Testis (tissue), 3 donors: ENCODE data around the gene CASR. TPM values are rescaled to one million over a fixed set of nuclear protein-coding genes. Genes with fewer than 3 reads are reported as not detected.
"Not testable (repeated sequence)": the region's sequence is repeated elsewhere in the genome, so short reads cannot be mapped to it uniquely, and the experiment has no call there.

ENCODE experiments used
- DNase-seq: peaks from one replicate; pipeline ENCODE4 v3.0.0-alpha.2; 2019
- H3K27ac ChIP-seq, 2 donors: fragments of 200-600 bp; sonication (generic); one replicate each; pipeline ENCODE4 v1.5.1; 2019
- H3K27me3 ChIP-seq: fragments of 200-600 bp; sonication (generic); one replicate; pipeline ENCODE4 v1.5.1; 2019
- H3K36me3 ChIP-seq: fragments of 200-600 bp; sonication (generic); one replicate; pipeline ENCODE4 v1.5.1; 2017; ENCODE audit warnings: low read depth; ENCODE audit errors: missing control alignments
- H3K4me1 ChIP-seq: fragments of 200-600 bp; sonication (generic); one replicate; pipeline ENCODE4 v1.5.1; 2019
- H3K4me3 ChIP-seq, 2 donors: fragments of 200-600 bp; sonication (generic); one replicate each; pipeline ENCODE4 v1.5.1; 2017 to 2019
- H3K9me3 ChIP-seq: fragments of 200-600 bp; sonication (generic); one replicate; pipeline ENCODE4 v1.5.1; 2017
- CTCF ChIP-seq, 3 experiments: fragments of 450-650 bp in 2 of 3; fragments of 200-600 bp in 1 of 3; sonication (generic) in 1 of 3; IDR thresholded peaks; one replicate each; pipeline ENCODE4 v1.5.1; 2016 to 2019; ENCODE audit warnings: antibody characterized with exemption in 3 of 3, mild to moderate bottlenecking in 2 of 3, moderate library complexity in 1 of 3
- POLR2A ChIP-seq: fragments of 450-650 bp; IDR thresholded peaks from one replicate; pipeline ENCODE4 v1.6.1; 2017; ENCODE audit warnings: antibody characterized with exemption, mild to moderate bottlenecking, moderate library complexity
- WGBS, 2 donors: methylation state at CpG; one replicate each; pipeline ENCODE4 v1.1.5; 2018; 5-methylcytosine and 5-hydroxymethylcytosine counted together
- intact Hi-C: fragments of 100-400 bp; cut with DNase I; formaldehyde crosslinking; loops from one replicate; pipeline ENCODE4 v1.15.1; 2023; ENCODE audit warnings: low total_unique reads
- polyA plus RNA-seq: library from polyadenylated mRNA; stranded (reverse); fragments of 350-450 nt; fragmentation: Illumina TruSeq; extraction: RNeasy Lipid Tissue Mini Kit (QIAGEN cat#74804); gene quantifications from one replicate; pipeline ENCODE4 v1.2.3, GENCODE V29; 2014; ENCODE audit warnings: low read depth, low replicate concordance; ENCODE audit not compliant: insufficient read depth
- total RNA-seq, 2 donors: library from RNA; depleted of rRNA; stranded (reverse); fragments of >200 nt; gene quantifications; one replicate each; pipeline ENCODE4 v1.2.3, GENCODE V29; 2016

The CASR gene
- total and polyA plus RNA-seq, 3 donors from 2014 or later = 0.30 to 1.4 (median 1.2) TPM

- no peak for TF ChIP-seq CTCF (IDR thresholded peaks at IDR 0.05)
- no peak for TF ChIP-seq POLR2A
- no peak for DNase-seq
- no peaks in the 10 kb centered on the region for H3K9me3 ChIP-seq
- no peaks in the 10 kb centered on the region for H3K4me1 ChIP-seq
- intact Hi-C loops = no loop called here
- no peaks in the 10 kb centered on the region for H3K27me3 ChIP-seq
- H3K27ac ChIP-seq = no peak overlapping the region
- no peak overlapping the region for H3K4me3 ChIP-seq
- H3K36me3 ChIP-seq = no peaks in the 10 kb centered on the region
These were observed 15.8 kb upstream of the CASR start for GRCh38 chr3:122167630-122168029.

- Histone ChIP-seq H3K4me3 (no peak overlapping the region), H3K36me3 (no peaks in the 10 kb centered on the region), H3K27me3 (no peaks in the 10 kb centered on the region), H3K27ac (no peak overlapping the region), H3K4me1 (no peaks in the 10 kb centered on the region), H3K9me3 (no peaks in the 10 kb centered on the region)
- intact Hi-C loops = no loop called here
- DNase-seq = no peak
- WGBS, 2 donors = 83 to 100% methylated on average over 2 to 3 of the region's 3 CpGs
- TF ChIP-seq CTCF (IDR thresholded peaks at IDR 0.05) = no peak
- TF ChIP-seq POLR2A = no peak
These were observed 15.4 kb upstream of the CASR start for GRCh38 chr3:122168044-122168443.

- TF ChIP-seq CTCF (IDR thresholded peaks at IDR 0.05) (no peak), POLR2A (no peak)
- H3K27ac ChIP-seq = no peak overlapping the region
- 83 to 86% methylated on average over 3 of the region's 3 CpGs for WGBS, 2 donors
These were observed 13.6 kb upstream of the CASR start for GRCh38 chr3:122169911-122170310.

GRCh38 chr3:122171361-122171760 is 12.1 kb upstream of the CASR start:
- WGBS, 2 donors = 43 to 97% methylated on average over 2 of the region's 2 CpGs
- intact Hi-C loops, H3K9me3 ChIP-seq, DNase-seq, H3K4me1 ChIP-seq, H3K27me3 ChIP-seq, H3K27ac ChIP-seq, H3K4me3 ChIP-seq, H3K36me3 ChIP-seq: not testable (repeated sequence)

More at GRCh38 chr3:122169911-122170310, 13.6 kb upstream of the CASR start:
- intact Hi-C loops = no loop called here
- DNase-seq = no peak
- H3K27me3 ChIP-seq = no peaks in the 10 kb centered on the region
- no peak overlapping the region for H3K4me3 ChIP-seq
- no peaks in the 10 kb centered on the region for H3K9me3 ChIP-seq
- H3K36me3 ChIP-seq = no peaks in the 10 kb centered on the region
- no peaks in the 10 kb centered on the region for H3K4me1 ChIP-seq

- no peak overlapping the region for H3K27ac ChIP-seq
- intact Hi-C loops = no loop called here
- H3K36me3 ChIP-seq = no peaks in the 10 kb centered on the region
- TF ChIP-seq CTCF (IDR thresholded peaks at IDR 0.05) = no peak
- no peak for TF ChIP-seq POLR2A
- H3K4me1 ChIP-seq = no peaks in the 10 kb centered on the region
- no peaks in the 10 kb centered on the region for H3K27me3 ChIP-seq
- H3K9me3 ChIP-seq = no peaks in the 10 kb centered on the region
- no peak overlapping the region for H3K4me3 ChIP-seq
- 90% methylated on average over 5 of the region's 5 CpGs for WGBS, 2 donors
- DNase-seq = no peak
These were observed 4.8 kb upstream of the CASR start for GRCh38 chr3:122178711-122179110.
